ENCODE results near the gene SLC4A2.
A peak's percentile ranks its signal among the peaks of the same experiment; 100 is the strongest.

Gene SLC4A2

DNA sequence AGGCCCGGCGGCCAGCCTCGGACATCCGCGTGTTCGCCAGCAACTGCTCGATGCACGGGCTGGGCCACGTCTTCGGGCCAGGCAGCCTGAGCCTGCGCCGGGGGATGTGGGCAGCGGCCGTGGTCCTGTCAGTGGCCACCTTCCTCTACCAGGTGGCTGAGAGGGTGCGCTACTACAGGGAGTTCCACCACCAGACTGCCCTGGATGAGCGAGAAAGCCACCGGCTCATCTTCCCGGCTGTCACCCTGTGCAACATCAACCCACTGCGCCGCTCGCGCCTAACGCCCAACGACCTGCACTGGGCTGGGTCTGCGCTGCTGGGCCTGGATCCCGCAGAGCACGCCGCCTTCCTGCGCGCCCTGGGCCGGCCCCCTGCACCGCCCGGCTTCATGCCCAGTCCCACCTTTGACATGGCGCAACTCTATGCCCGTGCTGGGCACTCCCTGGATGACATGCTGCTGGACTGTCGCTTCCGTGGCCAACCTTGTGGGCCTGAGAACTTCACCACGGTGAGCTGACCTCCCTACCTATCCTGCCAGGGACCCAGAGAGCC, 10.4 kb upstream of the SLC4A2 start:
- H3K4me3 ChIP-seq (ENCODE audit: low read depth, low read length): no peak overlapping the region

DNA sequence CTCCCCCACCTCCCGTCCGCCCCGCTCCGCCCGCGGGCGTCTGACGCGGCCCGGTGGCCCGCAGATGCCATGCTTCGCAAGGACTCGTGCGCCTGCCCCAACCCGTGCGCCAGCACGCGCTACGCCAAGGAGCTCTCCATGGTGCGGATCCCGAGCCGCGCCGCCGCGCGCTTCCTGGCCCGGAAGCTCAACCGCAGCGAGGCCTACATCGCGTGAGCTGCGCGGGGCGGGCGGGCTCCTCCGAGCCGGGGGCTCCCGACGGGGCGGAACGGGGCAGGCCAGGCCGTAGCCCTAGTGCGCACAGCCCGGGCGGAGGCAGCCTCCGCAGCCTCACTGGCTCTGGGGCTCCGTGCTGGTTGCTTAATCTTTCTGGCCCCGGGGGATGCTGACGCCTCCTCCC, 8.3 kb upstream of the SLC4A2 start:
- no peak overlapping the region for H3K4me3 ChIP-seq (ENCODE audit: low read depth, low read length)
- TF ChIP-seq, protein P1, sequence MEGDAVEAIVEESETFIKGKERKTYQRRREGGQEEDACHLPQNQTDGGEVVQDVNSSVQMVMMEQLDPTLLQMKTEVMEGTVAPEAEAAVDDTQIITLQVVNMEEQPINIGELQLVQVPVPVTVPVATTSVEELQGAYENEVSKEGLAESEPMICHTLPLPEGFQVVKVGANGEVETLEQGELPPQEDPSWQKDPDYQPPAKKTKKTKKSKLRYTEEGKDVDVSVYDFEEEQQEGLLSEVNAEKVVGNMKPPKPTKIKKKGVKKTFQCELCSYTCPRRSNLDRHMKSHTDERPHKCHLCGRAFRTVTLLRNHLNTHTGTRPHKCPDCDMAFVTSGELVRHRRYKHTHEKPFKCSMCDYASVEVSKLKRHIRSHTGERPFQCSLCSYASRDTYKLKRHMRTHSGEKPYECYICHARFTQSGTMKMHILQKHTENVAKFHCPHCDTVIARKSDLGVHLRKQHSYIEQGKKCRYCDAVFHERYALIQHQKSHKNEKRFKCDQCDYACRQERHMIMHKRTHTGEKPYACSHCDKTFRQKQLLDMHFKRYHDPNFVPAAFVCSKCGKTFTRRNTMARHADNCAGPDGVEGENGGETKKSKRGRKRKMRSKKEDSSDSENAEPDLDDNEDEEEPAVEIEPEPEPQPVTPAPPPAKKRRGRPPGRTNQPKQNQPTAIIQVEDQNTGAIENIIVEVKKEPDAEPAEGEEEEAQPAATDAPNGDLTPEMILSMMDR (IDR thresholded peaks at IDR 0.05; ENCODE audit: low read depth, low read length): no peak

More for the DNA sequence above, 10.4 kb upstream of the SLC4A2 start:
- TF ChIP-seq, protein P1 (IDR thresholded peaks at IDR 0.05; ENCODE audit: low read depth, low read length): no peak

- no peak overlapping the region for H3K4me3 ChIP-seq (ENCODE audit: low read depth, low read length)
- TF ChIP-seq, protein P1 (IDR thresholded peaks at IDR 0.05; ENCODE audit: low read depth, low read length): no peak
Observed at GRCh38 chr7:151053096-151053495, 6.3 kb upstream of the SLC4A2 start.

DNA sequence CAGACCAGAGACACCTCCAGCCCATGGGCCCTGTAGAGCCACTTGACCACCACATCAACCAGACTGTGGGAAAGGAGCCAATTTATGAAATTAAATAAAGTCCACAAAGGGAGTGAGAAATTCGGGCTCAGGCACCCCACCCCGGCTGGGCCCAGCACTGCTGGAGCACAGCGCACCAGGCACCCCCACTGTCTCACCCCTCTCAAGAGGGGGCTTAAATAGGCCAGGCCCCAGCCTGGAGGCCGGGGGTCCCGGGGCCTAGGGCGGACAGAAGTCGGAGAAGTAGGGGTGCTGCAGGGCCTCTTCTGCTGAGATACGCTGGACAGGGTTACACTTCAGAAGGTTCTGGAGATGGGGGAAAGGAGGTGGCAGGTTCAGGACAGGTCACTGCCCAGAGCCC, 5.6 kb upstream of the SLC4A2 start:
- H3K4me3 ChIP-seq (ENCODE audit: low read depth, low read length): no peak overlapping the region
- TF ChIP-seq, protein P1 (IDR thresholded peaks at IDR 0.05; ENCODE audit: low read depth, low read length): no peak

- H3K4me3 ChIP-seq (ENCODE audit: low read depth, low read length): no peak overlapping the region
- TF ChIP-seq, protein P1 (IDR thresholded peaks at IDR 0.05; ENCODE audit: low read depth, low read length): no peak
Observed at GRCh38 chr7:151056283-151056665, 3.1 kb upstream of the SLC4A2 start.

GRCh38 chr7:151056666-151057505, 2.5 kb upstream of the SLC4A2 start:
- H3K4me3 ChIP-seq (ENCODE audit: low read depth, low read length): peak overlapping the region; percentile 75
- TF ChIP-seq, protein P1 (IDR thresholded peaks at IDR 0.05; ENCODE audit: low read depth, low read length): no peak

DNA sequence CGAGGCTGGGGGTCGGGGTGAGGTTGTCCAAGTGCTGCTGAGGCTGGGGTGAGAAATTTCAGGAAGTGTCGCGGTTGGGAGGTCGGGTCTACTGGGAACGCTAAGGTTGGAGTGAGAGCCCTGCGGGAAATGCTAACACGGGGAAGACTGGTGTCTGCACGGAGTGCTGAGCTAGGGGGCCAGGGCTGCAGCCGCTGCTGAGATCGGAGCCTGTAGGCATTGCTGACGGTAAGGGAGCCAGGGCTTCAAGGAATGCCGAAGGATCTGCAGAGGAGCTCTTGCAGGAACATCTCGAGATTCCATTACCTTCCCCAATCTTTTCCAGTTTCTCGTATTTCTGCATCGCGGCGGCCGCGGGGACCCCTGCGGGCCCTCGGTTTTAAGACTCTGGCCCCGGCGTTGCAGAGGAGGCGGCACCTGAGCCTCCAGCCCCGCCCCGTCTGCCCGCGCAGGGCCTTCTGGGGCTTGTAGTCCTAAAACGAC, 1.8 kb upstream of the SLC4A2 start, which contains the start of gene CDK5:
Gene CDK5 (minus strand): TSS at position 392 of the 483 bp plus-strand sequence. CDS start 49 bp downstream, at position 343.
- peak within 1 kb of the TSS; percentile 75 for H3K4me3 ChIP-seq (ENCODE audit: low read depth, low read length)
- TF ChIP-seq, protein P1 (IDR thresholded peaks at IDR 0.05; ENCODE audit: low read depth, low read length): no peak
